Fibroblast of villous mesenchyme (primary cell): ENCODE results near the gene UBXN7. TPM values are rescaled to one million over a fixed set of nuclear protein-coding genes. Genes with fewer than 3 reads are reported as not detected.

Experiments used
- DNase-seq: peaks from one replicate; pipeline ENCODE4 v3.0.0-alpha.2; 2010; ENCODE audit warnings: low read depth
- H3K4me3 ChIP-seq: 2 replicates; pipeline ENCODE4 v1.5.1; 2011; ENCODE audit warnings: low read depth, mild to moderate bottlenecking, low read length
- CTCF ChIP-seq: IDR thresholded peaks from 2 replicates; pipeline ENCODE4 v1.5.1; 2012; ENCODE audit warnings: low read depth, mild to moderate bottlenecking, low read length; ENCODE audit not compliant: insufficient read depth
- total RNA-seq: library from RNA; depleted of rRNA; stranded (reverse); fragments of >200 nt; gene quantifications from 2 replicates; pipeline ENCODE4 v1.2.3, GENCODE V29; 2012

The UBXN7 gene
- total RNA-seq, 1 donor = 30.2 TPM

- peak; percentile 63 for DNase-seq
- H3K4me3 ChIP-seq = no peak overlapping the region
- no peak for TF ChIP-seq CTCF
Observed at GRCh38 chr3:196341137-196341536, 91.1 kb downstream of the UBXN7 start.

GRCh38 chr3:196340466-196340865, 91.8 kb downstream of the UBXN7 start:
- no peak for TF ChIP-seq CTCF
- H3K4me3 ChIP-seq = no peak overlapping the region
- no peak for DNase-seq

GRCh38 chr3:196339493-196340254, 92.6 kb downstream of the UBXN7 start:
- no peak overlapping the region for H3K4me3 ChIP-seq
- peak; percentile 71 for DNase-seq

GRCh38 chr3:196339044-196339443, 93.2 kb downstream of the UBXN7 start:
- TF ChIP-seq CTCF = no peak
- no peak overlapping the region for H3K4me3 ChIP-seq
- DNase-seq = no peak

More at GRCh38 chr3:196339493-196340254, 92.6 kb downstream of the UBXN7 start:
- TF ChIP-seq CTCF = no peak

GRCh38 chr3:196336319-196337145, 95.7 kb downstream of the UBXN7 start:
- TF ChIP-seq CTCF = no peak
- no peak for DNase-seq

GRCh38 chr3:196335503-196335948, 96.7 kb downstream of the UBXN7 start:
- no peak overlapping the region for H3K4me3 ChIP-seq
- no peak for TF ChIP-seq CTCF
- no peak for DNase-seq

More at GRCh38 chr3:196336319-196337145, 95.7 kb downstream of the UBXN7 start:
- no peak overlapping the region for H3K4me3 ChIP-seq
